Peyer's patch (tissue), 4 donors: ENCODE results near the gene BEST1. TPM values are rescaled to one million over a fixed set of nuclear protein-coding genes. Genes with fewer than 3 reads are reported as not detected.

Experiments
- DNase-seq, 3 donors: peaks; one replicate each; pipeline ENCODE4 v3.0.0-alpha.2; 2017 to 2019
- H3K27ac ChIP-seq, 4 donors: fragments of 200-600 bp; sonication (generic); one replicate each; pipeline ENCODE4 v1.5.1; 2016 to 2019
- H3K27me3 ChIP-seq, 2 donors: fragments of 200-600 bp; sonication (generic); one replicate each; pipeline ENCODE4 v1.5.1; 2019
- H3K36me3 ChIP-seq, 3 donors: fragments of 200-600 bp; sonication (generic); one replicate each; pipeline ENCODE4 v1.5.1; 2016 to 2019
- H3K4me1 ChIP-seq, 4 donors: fragments of 200-600 bp; sonication (generic); one replicate each; pipeline ENCODE4 v1.5.1; 2016 to 2019
- H3K4me3 ChIP-seq, 4 donors: fragments of 200-600 bp; sonication (generic); 1 replicate in 3 of 4; 2 replicates in 1 of 4; pipeline ENCODE4 v1.5.1; 2016 to 2019; ENCODE audit warnings: mild to moderate bottlenecking in 1 of 4
- H3K9me3 ChIP-seq, 4 donors: fragments of 200-600 bp; sonication (generic); one replicate each; pipeline ENCODE4 v1.5.1; 2016 to 2019; ENCODE audit warnings: mild to moderate bottlenecking in 1 of 4
- CTCF ChIP-seq, 6 experiments: fragments of 450-650 bp in 4 of 6; fragments of 200-600 bp in 2 of 6; sonication (generic) in 1 of 6; IDR thresholded peaks; one replicate each; pipeline ENCODE4 v1.5.1; 2017 to 2019; ENCODE audit warnings: antibody characterized with exemption in 6 of 6, mild to moderate bottlenecking in 3 of 6, moderate library complexity in 1 of 6
- POLR2A ChIP-seq, 2 donors: fragments of 450-650 bp; IDR thresholded peaks; one replicate each; pipeline ENCODE4 v1.5.1; 2017; ENCODE audit warnings: antibody characterized with exemption in 2 of 2, mild to moderate bottlenecking in 2 of 2, moderate library complexity in 2 of 2
- total RNA-seq, 4 donors: library from RNA; depleted of rRNA; stranded (reverse); fragments of >200 nt; gene quantifications; one replicate each; pipeline ENCODE4 v1.1.0, GENCODE V29; 2016

Gene BEST1
- total RNA-seq, 4 donors from 2014 or later = 0.47 to 4.1 (median 2.3) TPM

GRCh38 chr11:61971248-61972111 is 21.3 kb downstream of the BEST1 start:
- TF ChIP-seq POLR2A (IDR thresholded peaks at IDR 0.05) = peak in 1 of 2 donors; percentile 31
- TF ChIP-seq CTCF (IDR thresholded peaks at IDR 0.05) = no peak
- peak overlapping the region in 2 of 4 donors; percentile 4 to 13 for H3K4me3 ChIP-seq
- H3K27me3 ChIP-seq = no peaks in the 10 kb centered on the region
- H3K27ac ChIP-seq = peak overlapping the region; percentile 71 to 100 (median 84)
- no peaks in the 10 kb centered on the region for H3K36me3 ChIP-seq
- DNase-seq = peak; percentile 73 to 94 (median 90)
- H3K4me1 ChIP-seq = peaks cover 16 to 81% (median 18%) of the 10 kb centered on the region in 4 donors
- H3K9me3 ChIP-seq = no peaks in the 10 kb centered on the region

GRCh38 chr11:61972112-61972671 is 22.0 kb downstream of the BEST1 start:
- peak in 1 of 3 donors; percentile 42 for DNase-seq
- no peaks in the 10 kb centered on the region for H3K36me3 ChIP-seq
- peaks cover 16 to 85% (median 18%) of the 10 kb centered on the region in 4 donors for H3K4me1 ChIP-seq
- no peaks in the 10 kb centered on the region for H3K9me3 ChIP-seq
- peak overlapping the region in 2 of 4 donors; percentile 3 to 4 for H3K4me3 ChIP-seq
- no peaks in the 10 kb centered on the region for H3K27me3 ChIP-seq
- no peak for TF ChIP-seq CTCF (IDR thresholded peaks at IDR 0.05)
- no peak for TF ChIP-seq POLR2A (IDR thresholded peaks at IDR 0.05)
- peak overlapping the region; percentile 71 to 100 (median 84) for H3K27ac ChIP-seq

- TF ChIP-seq POLR2A (IDR thresholded peaks at IDR 0.05) = no peak
- no peak for TF ChIP-seq CTCF (IDR thresholded peaks at IDR 0.05)
- peaks cover 16 to 85% (median 18%) of the 10 kb centered on the region in 4 donors for H3K4me1 ChIP-seq
- H3K4me3 ChIP-seq = peak overlapping the region in 2 of 4 donors; percentile 3 to 13
- H3K9me3 ChIP-seq = no peaks in the 10 kb centered on the region
- H3K27ac ChIP-seq = peak overlapping the region; percentile 71 to 100 (median 84)
- no peaks in the 10 kb centered on the region for H3K27me3 ChIP-seq
- no peaks in the 10 kb centered on the region for H3K36me3 ChIP-seq
- peak in 2 of 3 donors; percentile 75 for DNase-seq
Measured at GRCh38 chr11:61972672-61973475, 22.7 kb downstream of the BEST1 start.

GRCh38 chr11:61973476-61974162 is 23.5 kb downstream of the BEST1 start:
- no peak for TF ChIP-seq CTCF (IDR thresholded peaks at IDR 0.05)
- TF ChIP-seq POLR2A (IDR thresholded peaks at IDR 0.05) = peak in 1 of 2 donors; percentile 31
- H3K4me3 ChIP-seq = peak overlapping the region in 2 of 4 donors; percentile 1 to 2
- no peaks in the 10 kb centered on the region for H3K36me3 ChIP-seq
- peaks cover 16 to 81% (median 18%) of the 10 kb centered on the region in 4 donors for H3K4me1 ChIP-seq
- H3K9me3 ChIP-seq = no peaks in the 10 kb centered on the region
- peak overlapping the region; percentile 71 to 100 (median 84) for H3K27ac ChIP-seq
- peak in 2 of 3 donors; percentile 52 to 72 for DNase-seq
- no peaks in the 10 kb centered on the region for H3K27me3 ChIP-seq
